HUES64 (cell line): ENCODE measurements around the gene SGTB.
"Not testable (repeated sequence)": the region's sequence is repeated elsewhere in the genome, so short reads cannot be mapped to it uniquely, and the experiment has no call there.

ENCODE experiments used
- H3K27ac ChIP-seq: 2 replicates; pipeline ENCODE4 v1.7.0; 2013; ENCODE audit warnings: low read depth, low read length, inconsistent platforms
- H3K27me3 ChIP-seq: 2 replicates; pipeline ENCODE4 v1.6.1; 2013; ENCODE audit warnings: mild to moderate bottlenecking, low read length; ENCODE audit not compliant: insufficient read depth
- H3K36me3 ChIP-seq: 2 replicates; pipeline ENCODE4 v1.6.1; 2013; ENCODE audit warnings: mild to moderate bottlenecking, low read length; ENCODE audit not compliant: insufficient read depth
- H3K4me1 ChIP-seq: 2 replicates; pipeline ENCODE4 v1.6.1; 2013; ENCODE audit warnings: mild to moderate bottlenecking, low read length, moderate library complexity; ENCODE audit not compliant: insufficient read depth
- H3K4me3 ChIP-seq: 2 replicates; pipeline ENCODE4 v1.5.1; 2013; ENCODE audit warnings: mild to moderate bottlenecking, low read length, moderate library complexity
- H3K9ac ChIP-seq: 2 replicates; pipeline ENCODE4 v1.6.1; 2013; ENCODE audit warnings: mild to moderate bottlenecking, low read depth, low read length
- H3K9me3 ChIP-seq: 2 replicates; pipeline ENCODE4 v1.6.1; 2013; ENCODE audit warnings: low read depth, low read length; ENCODE audit not compliant: insufficient read depth
- WGBS: fragments of 150-250, 120-280 bp; methylation state at CpG from one replicate; pipeline ENCODE4 v1.1.7; 2013; ENCODE audit warnings: missing lambda C conversion rate; 5-methylcytosine and 5-hydroxymethylcytosine counted together

SGTB gene

DNA sequence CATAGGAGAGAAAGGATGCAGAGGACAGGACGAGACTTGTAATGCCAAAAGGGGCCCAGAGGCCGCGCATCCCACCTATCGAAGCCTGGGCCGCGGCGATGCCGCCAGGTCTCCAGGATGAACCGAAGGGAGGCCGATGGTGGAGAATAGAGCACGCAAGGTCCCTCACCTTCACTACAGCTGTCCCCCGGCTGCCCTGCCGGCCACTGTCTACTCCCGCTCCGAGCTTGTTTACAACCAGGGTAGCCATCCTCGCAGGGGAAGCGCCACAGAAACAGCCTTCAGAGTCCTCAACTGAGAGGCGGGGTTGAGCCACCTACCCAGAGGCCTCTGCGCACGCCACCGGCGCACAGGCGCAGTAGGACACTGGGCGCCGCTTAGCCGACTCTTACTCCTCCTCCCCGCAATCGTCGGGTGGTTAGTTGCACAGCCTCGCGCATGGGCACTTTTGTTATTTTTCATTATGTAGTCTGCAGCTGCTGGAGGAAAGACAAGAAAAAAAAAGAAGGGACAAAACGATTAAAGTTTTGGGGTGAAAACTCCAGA, 97.8 kb downstream of the SGTB start, which contains the start of gene TRIM23:
TSS of gene TRIM23 (minus strand) at position 309 of the 546 bp plus-strand sequence. CDS start at position 250, 59 bp downstream.
- Histone ChIP-seq H3K9ac (peak within 1 kb of the TSS; percentile 81), H3K4me3 (peak within 1 kb of the TSS; percentile 78), H3K27me3 (no peaks in the 10 kb centered on the region), H3K36me3 (0 out of 2 replicates have a peak, but pooled peaks cover 3% of the 10 kb centered on the region), H3K9me3 (no peaks in the 10 kb centered on the region), H3K27ac (peak within 1 kb of the TSS; percentile 84), H3K4me1 (peaks cover 13% of the 10 kb centered on the region; the same call in 1 of the 2 replicates)
- under 1% methylated on average over 32 of the region's 32 CpGs for WGBS

DNA sequence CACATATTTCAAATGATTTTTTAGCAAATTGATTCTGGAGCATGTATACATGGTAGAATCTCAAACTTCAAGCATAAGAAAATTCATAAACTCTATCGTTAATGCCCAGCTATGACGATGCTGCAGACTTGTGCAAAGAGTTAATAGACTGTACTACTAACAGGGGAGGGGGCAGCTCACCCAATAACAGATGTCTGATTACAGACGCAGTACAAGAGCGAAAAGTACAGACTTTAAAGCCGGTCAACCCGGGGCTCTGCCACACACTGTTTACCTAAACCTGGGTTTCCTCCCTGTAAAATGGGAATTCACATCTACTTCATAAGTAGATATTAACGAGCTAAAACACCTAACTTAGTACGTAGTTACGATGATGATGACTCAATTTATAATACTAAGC, 98.4 kb downstream of the SGTB start:
- 28% methylated on average over 6 of the region's 9 CpGs for WGBS
- Histone ChIP-seq H3K4me1 (peaks cover 13% of the 10 kb centered on the region; the same call in 1 of the 2 replicates), H3K36me3 (no peaks in the 10 kb centered on the region), H3K4me3 (peak overlapping the region; percentile 78), H3K9ac (peak overlapping the region; percentile 81), H3K9me3 (no peaks in the 10 kb centered on the region), H3K27me3 (no peaks in the 10 kb centered on the region), H3K27ac (no peak overlapping the region)

- not testable (repeated sequence) for H3K9me3 ChIP-seq, H3K27ac ChIP-seq, H3K9ac ChIP-seq, H3K4me3 ChIP-seq, H3K27me3 ChIP-seq
- Histone ChIP-seq H3K4me1 (peaks cover 13% of the 10 kb centered on the region; the same call in 1 of the 2 replicates), H3K36me3 (peaks cover 12% of the 10 kb centered on the region)
- 95% methylated on average over 4 of the region's 4 CpGs for WGBS
Measured at GRCh38 chr5:65621961-65622360, 99.9 kb downstream of the SGTB start.

- H3K4me3 ChIP-seq: no peak overlapping the region
- 98% methylated on average over 4 of the region's 4 CpGs for WGBS
- no peak overlapping the region for H3K9ac ChIP-seq
- no peak overlapping the region for H3K27ac ChIP-seq
- H3K9me3 ChIP-seq: no peaks in the 10 kb centered on the region
- peaks cover 23% of the 10 kb centered on the region for H3K36me3 ChIP-seq
- peaks cover 9% of the 10 kb centered on the region; the same call in 1 of the 2 replicates for H3K4me1 ChIP-seq
- no peaks in the 10 kb centered on the region for H3K27me3 ChIP-seq
Measured at GRCh38 chr5:65620021-65620420, 101.9 kb downstream of the SGTB start.
